ENCODE results near the gene ZDHHC14.
"Not testable (repeated sequence)": the region's sequence is repeated elsewhere in the genome, so short reads cannot be mapped to it uniquely, and the experiment has no call there.

Gene ZDHHC14

GRCh38 chr6:157402996-157403685 lies 22.2 kb downstream of the ZDHHC14 start:
- no peak overlapping the region for H3K4me3 ChIP-seq (ENCODE audit: low read depth, low read length)

- no peak overlapping the region for H3K4me3 ChIP-seq (ENCODE audit: low read depth, low read length)
Measured at GRCh38 chr6:157403686-157404051, 22.7 kb downstream of the ZDHHC14 start.

- H3K4me3 ChIP-seq (ENCODE audit: low read depth, low read length), result no peak overlapping the region
Measured at GRCh38 chr6:157405986-157406385, 25.0 kb downstream of the ZDHHC14 start.

- H3K4me3 ChIP-seq (ENCODE audit: low read depth, low read length), result no peak overlapping the region
Measured at GRCh38 chr6:157406661-157407060, 25.7 kb downstream of the ZDHHC14 start.

- H3K4me3 ChIP-seq (ENCODE audit: low read depth, low read length), result no peak overlapping the region
Measured at GRCh38 chr6:157407646-157408045, 26.7 kb downstream of the ZDHHC14 start.

GRCh38 chr6:157408427-157408826 lies 27.4 kb downstream of the ZDHHC14 start:
- H3K4me3 ChIP-seq (ENCODE audit: low read depth, low read length), result not testable (repeated sequence)

GRCh38 chr6:157410045-157410444 lies 29.1 kb downstream of the ZDHHC14 start:
- H3K4me3 ChIP-seq (ENCODE audit: low read depth, low read length), result no peak overlapping the region

- H3K4me3 ChIP-seq (ENCODE audit: low read depth, low read length), result no peak overlapping the region
Measured at GRCh38 chr6:157411368-157411767, 30.4 kb downstream of the ZDHHC14 start.

- H3K4me3 ChIP-seq (ENCODE audit: low read depth, low read length), result no peak overlapping the region
Measured at GRCh38 chr6:157412791-157413190, 31.8 kb downstream of the ZDHHC14 start.

- no peak overlapping the region for H3K4me3 ChIP-seq (ENCODE audit: low read depth, low read length)
Measured at GRCh38 chr6:157420497-157420896, 39.5 kb downstream of the ZDHHC14 start.

GRCh38 chr6:157424491-157425020 lies 43.6 kb downstream of the ZDHHC14 start:
- no peak overlapping the region for H3K4me3 ChIP-seq (ENCODE audit: low read depth, low read length)

GRCh38 chr6:157427969-157428368 lies 47.0 kb downstream of the ZDHHC14 start:
- H3K4me3 ChIP-seq (ENCODE audit: low read depth, low read length), result no peak overlapping the region

- no peak overlapping the region for H3K4me3 ChIP-seq (ENCODE audit: low read depth, low read length)
Measured at GRCh38 chr6:157428427-157429202, 47.6 kb downstream of the ZDHHC14 start.

- no peak overlapping the region for H3K4me3 ChIP-seq (ENCODE audit: low read depth, low read length)
Measured at GRCh38 chr6:157429248-157429647, 48.3 kb downstream of the ZDHHC14 start.

- no peak overlapping the region for H3K4me3 ChIP-seq (ENCODE audit: low read depth, low read length)
Measured at GRCh38 chr6:157430834-157431233, 49.8 kb downstream of the ZDHHC14 start.

- no peak overlapping the region for H3K4me3 ChIP-seq (ENCODE audit: low read depth, low read length)
Measured at GRCh38 chr6:157432231-157432891, 51.4 kb downstream of the ZDHHC14 start.

- no peak overlapping the region for H3K4me3 ChIP-seq (ENCODE audit: low read depth, low read length)
Measured at GRCh38 chr6:157432892-157433265, 51.9 kb downstream of the ZDHHC14 start.

- no peak overlapping the region for H3K4me3 ChIP-seq (ENCODE audit: low read depth, low read length)
Measured at GRCh38 chr6:157433678-157434081, 52.7 kb downstream of the ZDHHC14 start.

GRCh38 chr6:157434349-157435033 lies 53.5 kb downstream of the ZDHHC14 start:
- no peak overlapping the region for H3K4me3 ChIP-seq (ENCODE audit: low read depth, low read length)

GRCh38 chr6:157436219-157436943 lies 55.4 kb downstream of the ZDHHC14 start:
- no peak overlapping the region for H3K4me3 ChIP-seq (ENCODE audit: low read depth, low read length)
